HepG2 (cell line): ENCODE results near the gene CPEB4. TPM values are rescaled to one million over a fixed set of nuclear protein-coding genes. Genes with fewer than 3 reads are reported as not detected.

ENCODE experiments used
- ARNTL ChIP-seq: sonication (generic); formaldehyde crosslinking; IDR thresholded peaks from 2 replicates; pipeline ENCODE4 v1.4.0; 2020; ENCODE audit warnings: mild to moderate bottlenecking, missing genetic modification reagents
- ATF3 ChIP-seq: sonication (generic); formaldehyde crosslinking; IDR thresholded peaks from 2 replicates; pipeline ENCODE4 v1.4.0; 2020; ENCODE audit warnings: missing genetic modification reagents
- DNMT1 ChIP-seq: sonication (generic); formaldehyde crosslinking; IDR thresholded peaks from 2 replicates; pipeline ENCODE4 v1.5.1; 2020; ENCODE audit warnings: mild to moderate bottlenecking, missing genetic modification reagents
- ESRRA ChIP-seq: sonication (generic); formaldehyde crosslinking; IDR thresholded peaks from 2 replicates; pipeline ENCODE4 v1.5.1; 2020; ENCODE audit warnings: mild to moderate bottlenecking, low read depth, missing genetic modification reagents
- ETV5 ChIP-seq: IDR thresholded peaks from 2 replicates; pipeline ENCODE4 v1.6.1; 2018; ENCODE audit warnings: missing biosample characterization, missing genetic modification reagents, inconsistent platforms, borderline replicate concordance
- GLI4 ChIP-seq: sonication (generic); formaldehyde crosslinking; IDR thresholded peaks from 2 replicates; pipeline ENCODE4 v1.5.1; 2020; ENCODE audit warnings: missing genetic modification reagents, mild to moderate bottlenecking, moderate library complexity, borderline replicate concordance
- MIXL1 ChIP-seq: IDR thresholded peaks from 2 replicates; pipeline ENCODE4 v1.6.1; 2016
- RXRB ChIP-seq: IDR thresholded peaks from 2 replicates; pipeline ENCODE4 v1.6.1; 2016; ENCODE audit warnings: borderline replicate concordance, missing genetic modification reagents, missing compliant biosample characterization
- SOX6 ChIP-seq, 2 experiments: fragments of 450-650 bp in 1 of 2; sonication (generic) in 1 of 2; formaldehyde crosslinking in 1 of 2; IDR thresholded peaks; 2 replicates each; pipeline versions ENCODE4 v1.4.0 to v1.6.1; 2017 to 2020; ENCODE audit warnings: antibody characterized with exemption in 1 of 2, mild to moderate bottlenecking in 1 of 2, missing genetic modification reagents in 1 of 2
- SPEN ChIP-seq: sonication (generic); formaldehyde crosslinking; IDR thresholded peaks from 2 replicates; pipeline ENCODE4 v1.5.1; 2020; ENCODE audit warnings: low read depth, mild to moderate bottlenecking, missing genetic modification reagents
- TAF15 ChIP-seq: fragments of 200-400 bp; formaldehyde crosslinking; IDR thresholded peaks from one replicate; pipeline ENCODE4 v1.6.1; 2018; ENCODE audit warnings: mild to moderate bottlenecking, low read depth, low read length; ENCODE audit not compliant: poor library complexity, severe bottlenecking
- TBL1XR1 ChIP-seq: fragments of 150-350 bp; IDR thresholded peaks from 2 replicates; pipeline ENCODE4 v1.6.1; 2014; ENCODE audit warnings: borderline replicate concordance, low read length; ENCODE audit not compliant: partially characterized antibody
- ZBTB38 ChIP-seq: sonication (generic); formaldehyde crosslinking; IDR thresholded peaks from 2 replicates; pipeline ENCODE4 v1.5.1; 2020; ENCODE audit warnings: mild to moderate bottlenecking, missing genetic modification reagents
- ZNF264 ChIP-seq: sonication (generic); formaldehyde crosslinking; IDR thresholded peaks from 2 replicates; pipeline ENCODE4 v1.4.0; 2020; ENCODE audit warnings: missing genetic modification reagents
- ZNF318 ChIP-seq: sonication (generic); formaldehyde crosslinking; IDR thresholded peaks from 2 replicates; pipeline ENCODE4 v1.4.0; 2020; ENCODE audit warnings: mild to moderate bottlenecking, missing genetic modification reagents
- ZNF777 ChIP-seq: sonication (generic); formaldehyde crosslinking; IDR thresholded peaks from 2 replicates; pipeline ENCODE4 v1.4.0; 2020; ENCODE audit warnings: missing genetic modification reagents
- ZNF780A ChIP-seq: sonication (generic); formaldehyde crosslinking; IDR thresholded peaks from 2 replicates; pipeline ENCODE4 v1.8.0; 2022; ENCODE audit warnings: mild to moderate bottlenecking, missing genetic modification reagents, moderate library complexity
- polyA plus RNA-seq, 8 experiments: library from polyadenylated mRNA; depleted of rRNA in 3 of 8; stranded (reverse) in 7 of 8; unstranded in 1 of 8; fragments of >200 nt; fragmentation: Illumina TruSeq in 4 of 8; extraction: Trizol in 4 of 8; gene quantifications; 2 replicates each; pipeline versions ENCODE4 v1.2.1 to v1.2.3, GENCODE V29; 2011 to 2016; ENCODE audit warnings: low read depth in 4 of 8, missing spikeins in 1 of 8, mixed read lengths in 1 of 8; ENCODE audit not compliant: insufficient read depth in 1 of 8
- total RNA-seq, 5 experiments: library from RNA; depleted of rRNA; stranded (reverse); fragments of >200 nt; fragmentation: Illumina TruSeq; extraction: Trizol; gene quantifications; 2 replicates each; pipeline ENCODE4 v1.2.3, GENCODE V29; 2016; ENCODE audit warnings: low read depth in 1 of 5
- TF ChIP-seq, protein P1 (sequence below): sonication (generic); formaldehyde crosslinking; IDR thresholded peaks from 2 replicates; pipeline ENCODE4 v1.5.0; 2020; ENCODE audit warnings: missing genetic modification reagents, mild to moderate bottlenecking, borderline replicate concordance
- TF ChIP-seq, protein P2 (sequence below): sonication (generic); formaldehyde crosslinking; IDR thresholded peaks from 2 replicates; pipeline ENCODE4 v1.5.0; 2020; ENCODE audit warnings: mild to moderate bottlenecking, missing genetic modification reagents, moderate library complexity

The CPEB4 gene
- total and polyA plus RNA-seq, 2 of the 13 experiments (the other 11 are each of a cell fraction or from before 2014, with no cell fraction given), result 7.7 to 26.7 TPM

DNA sequence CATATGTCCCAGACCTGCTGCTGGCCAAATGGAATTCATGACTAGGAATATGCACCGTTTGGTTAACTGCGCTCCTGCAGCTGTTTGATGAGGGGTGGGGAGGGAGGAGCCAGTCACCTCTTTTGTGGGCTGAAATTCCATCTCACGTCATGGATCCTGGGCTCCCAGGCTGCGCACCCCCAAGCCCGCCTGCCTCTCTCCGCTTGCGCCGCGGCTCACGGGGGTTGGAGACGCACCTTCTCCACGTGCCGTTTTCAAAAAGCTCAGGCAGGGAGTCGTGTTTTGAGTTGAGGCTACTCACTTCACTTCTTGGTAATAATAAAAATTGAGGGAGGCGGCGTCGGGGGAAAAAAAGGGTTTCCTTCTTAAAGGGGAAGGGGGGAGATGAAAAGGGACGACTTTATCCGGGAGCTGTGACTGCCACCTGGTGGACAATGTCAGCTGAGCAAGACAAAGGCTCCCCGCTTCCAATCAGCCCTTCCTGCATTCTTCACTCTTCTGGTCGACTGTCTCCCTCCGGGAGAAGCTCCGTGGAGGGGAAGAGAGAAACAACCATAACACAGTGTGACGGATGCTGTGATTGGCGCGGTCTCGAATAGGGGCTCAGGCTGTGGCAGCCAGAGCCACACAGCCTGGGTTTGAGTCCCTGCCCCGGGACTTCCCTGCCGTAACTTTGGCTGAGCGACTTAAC lies 84.9 kb downstream of the CPEB4 start (continued):
- TF ChIP-seq ZNF318 (CRISPR knock-in tag) (no peak), RXRB (CRISPR knock-in tag) (no peak), DNMT1 (CRISPR knock-in tag) (no peak), ZNF264 (CRISPR knock-in tag) (no peak), GLI4 (CRISPR knock-in tag) (no peak), ZNF780A (no peak), SOX6 (IDR thresholded peaks at IDR 0.05) (no peak), SOX6 (CRISPR knock-in tag; IDR thresholded peaks at IDR 0.05) (no peak; the same call in 1 of the 2 replicates), ZBTB38 (CRISPR knock-in tag) (peak; percentile 77; the same call in 1 of the 2 replicates), ARNTL (no peak), MIXL1 (CRISPR knock-in tag) (no peak), ZNF777 (CRISPR knock-in tag) (no peak), ATF3 (CRISPR knock-in tag) (0 out of 2 replicates have a peak, but pooled peaks have one; percentile 21), SPEN (CRISPR knock-in tag) (no peak), TBL1XR1 (no peak), ETV5 (CRISPR knock-in tag) (no peak), ESRRA (no peak), TAF15 (no peak)
- TF ChIP-seq, protein P1, sequence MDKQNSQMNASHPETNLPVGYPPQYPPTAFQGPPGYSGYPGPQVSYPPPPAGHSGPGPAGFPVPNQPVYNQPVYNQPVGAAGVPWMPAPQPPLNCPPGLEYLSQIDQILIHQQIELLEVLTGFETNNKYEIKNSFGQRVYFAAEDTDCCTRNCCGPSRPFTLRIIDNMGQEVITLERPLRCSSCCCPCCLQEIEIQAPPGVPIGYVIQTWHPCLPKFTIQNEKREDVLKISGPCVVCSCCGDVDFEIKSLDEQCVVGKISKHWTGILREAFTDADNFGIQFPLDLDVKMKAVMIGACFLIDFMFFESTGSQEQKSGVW (CRISPR knock-in tag), result no peak
- TF ChIP-seq, protein P2, sequence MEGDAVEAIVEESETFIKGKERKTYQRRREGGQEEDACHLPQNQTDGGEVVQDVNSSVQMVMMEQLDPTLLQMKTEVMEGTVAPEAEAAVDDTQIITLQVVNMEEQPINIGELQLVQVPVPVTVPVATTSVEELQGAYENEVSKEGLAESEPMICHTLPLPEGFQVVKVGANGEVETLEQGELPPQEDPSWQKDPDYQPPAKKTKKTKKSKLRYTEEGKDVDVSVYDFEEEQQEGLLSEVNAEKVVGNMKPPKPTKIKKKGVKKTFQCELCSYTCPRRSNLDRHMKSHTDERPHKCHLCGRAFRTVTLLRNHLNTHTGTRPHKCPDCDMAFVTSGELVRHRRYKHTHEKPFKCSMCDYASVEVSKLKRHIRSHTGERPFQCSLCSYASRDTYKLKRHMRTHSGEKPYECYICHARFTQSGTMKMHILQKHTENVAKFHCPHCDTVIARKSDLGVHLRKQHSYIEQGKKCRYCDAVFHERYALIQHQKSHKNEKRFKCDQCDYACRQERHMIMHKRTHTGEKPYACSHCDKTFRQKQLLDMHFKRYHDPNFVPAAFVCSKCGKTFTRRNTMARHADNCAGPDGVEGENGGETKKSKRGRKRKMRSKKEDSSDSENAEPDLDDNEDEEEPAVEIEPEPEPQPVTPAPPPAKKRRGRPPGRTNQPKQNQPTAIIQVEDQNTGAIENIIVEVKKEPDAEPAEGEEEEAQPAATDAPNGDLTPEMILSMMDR (CRISPR knock-in tag), result peak; percentile 90
